Camera-type eye (tissue), 1 donor: ENCODE results near the gene NAT14. TPM values are rescaled to one million over a fixed set of nuclear protein-coding genes. Genes with fewer than 3 reads are reported as not detected.

Experiments used
- total RNA-seq: library from RNA; depleted of rRNA; stranded (reverse); fragments of >200 nt; gene quantifications from one replicate; pipeline ENCODE4 v1.2.3, GENCODE V29; 2014

NAT14 gene, protein sequence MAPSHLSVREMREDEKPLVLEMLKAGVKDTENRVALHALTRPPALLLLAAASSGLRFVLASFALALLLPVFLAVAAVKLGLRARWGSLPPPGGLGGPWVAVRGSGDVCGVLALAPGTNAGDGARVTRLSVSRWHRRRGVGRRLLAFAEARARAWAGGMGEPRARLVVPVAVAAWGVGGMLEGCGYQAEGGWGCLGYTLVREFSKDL
- total RNA-seq, result 13.0 TPM

DNA sequence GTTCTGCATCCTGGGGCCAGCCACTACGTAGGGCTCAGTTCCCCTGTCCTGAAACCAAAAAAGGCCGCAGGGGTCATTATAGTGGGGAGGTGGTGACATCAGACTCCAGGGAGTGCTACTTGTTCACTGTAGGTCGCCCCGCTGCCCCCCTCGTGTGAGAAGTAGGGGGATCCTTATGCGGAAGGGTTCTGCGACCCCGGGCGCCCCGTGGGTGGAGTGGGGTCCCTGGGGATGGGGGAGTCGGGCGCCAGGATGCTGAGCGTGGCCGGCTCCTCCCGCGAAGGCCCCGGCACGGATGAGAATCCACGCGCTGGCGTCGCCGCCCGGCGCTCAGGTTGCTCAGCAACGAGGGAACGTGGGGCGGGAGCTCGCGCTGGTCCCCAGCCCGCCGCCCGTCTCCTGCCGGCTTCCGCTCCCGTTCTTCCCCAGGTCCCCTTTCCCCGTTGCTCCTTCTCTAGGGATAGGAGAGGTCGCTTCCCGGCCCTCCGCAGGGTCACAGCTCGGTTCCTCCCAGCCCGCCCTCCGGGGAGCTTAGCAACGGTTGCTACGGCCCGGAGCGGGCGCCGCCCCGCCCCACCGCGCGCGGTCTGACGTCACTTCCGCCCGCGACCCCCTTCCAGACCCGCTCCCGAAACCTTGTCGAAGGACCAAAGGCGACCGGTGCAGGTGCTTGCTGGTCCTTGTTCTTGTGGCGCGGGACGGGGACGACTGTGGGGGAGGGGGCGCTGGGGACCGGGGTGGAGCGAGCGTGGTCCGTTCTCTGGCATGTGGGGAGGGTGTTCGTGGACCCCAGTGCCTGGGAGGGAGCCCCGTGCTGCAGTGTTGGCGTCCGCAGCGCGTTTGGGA, at the start of gene NAT14:
TSS of gene NAT14 (plus strand) at position 596 of the 846 bp plus-strand sequence. CDS start 521 bp downstream, outside the sequence.

GRCh38 chr19:55443045-55443823, 41.8 kb upstream of the NAT14 start, which contains the start of gene SHISA7:
Gene SHISA7, minus strand, starts transcription at chr19:55443300. Its CDS starts 437 bp downstream, at chr19:55442863.

DNA sequence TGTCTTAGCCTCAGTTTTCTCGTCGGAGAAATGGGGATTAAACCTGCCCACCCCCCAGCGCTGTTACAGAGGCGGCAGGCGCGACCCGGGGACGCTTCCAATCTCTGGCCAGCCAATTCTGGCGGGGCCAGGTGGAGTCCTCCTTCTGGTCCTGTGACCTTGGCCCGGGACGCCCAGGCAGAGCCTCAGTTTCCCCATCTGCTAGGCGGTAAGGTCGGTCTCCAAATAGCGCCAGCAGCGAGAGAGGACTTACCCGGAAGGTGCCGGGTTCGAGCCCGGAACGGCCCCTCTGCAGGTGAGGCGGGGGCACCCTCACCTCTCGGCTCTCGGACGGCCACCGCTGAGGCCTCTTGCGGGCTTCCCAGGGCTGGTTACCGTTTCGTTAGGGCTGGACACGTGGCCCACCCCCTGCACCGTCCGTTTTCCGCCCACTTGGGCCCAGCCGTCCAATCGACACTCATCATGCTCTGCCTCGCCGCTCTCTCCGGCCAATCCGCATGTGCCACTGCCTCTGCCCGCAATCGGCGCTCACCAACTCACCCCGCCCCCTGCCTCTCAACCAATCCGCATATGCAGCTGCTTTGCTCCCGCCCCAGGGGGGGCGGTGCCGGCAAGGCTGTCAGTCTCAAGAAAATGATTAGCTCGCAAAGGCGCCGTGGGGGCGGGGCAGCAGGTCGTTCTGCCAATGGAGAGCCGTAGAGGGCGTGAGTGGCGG, 23.6 kb upstream of the NAT14 start, which contains the start of gene ISOC2:
TSS of gene ISOC2 (minus strand) at position 384 of the 715 bp plus-strand sequence. CDS start 5,156 bp downstream, outside the sequence.

DNA sequence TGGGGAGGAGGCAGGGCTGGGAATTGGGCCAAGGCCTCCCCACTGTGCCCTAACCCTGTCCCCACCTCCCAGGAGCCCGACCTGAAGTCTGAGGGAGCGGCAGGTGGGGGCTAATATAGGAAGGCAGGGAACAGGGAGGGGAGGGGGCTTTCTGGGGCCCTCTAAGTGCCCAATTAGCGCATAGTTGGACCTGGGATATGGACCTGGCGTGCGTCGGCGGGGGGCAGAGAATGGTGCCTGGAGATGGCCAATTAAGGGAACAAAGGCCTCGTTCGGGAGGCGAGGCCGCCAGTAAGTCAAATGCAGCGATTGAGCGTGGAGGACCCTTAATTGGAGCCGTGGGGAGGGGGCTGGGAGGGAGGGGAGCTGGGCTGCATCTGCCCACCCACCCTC, 20.3 kb upstream of the NAT14 start, which contains the start of gene C19orf85:
TSS of gene C19orf85 (minus strand) at position 90 of the 393 bp plus-strand sequence. CDS start 197 bp downstream, outside the sequence.

GRCh38 chr19:55476100-55476775, 8.8 kb upstream of the NAT14 start, which contains the start of gene ZNF628:
Gene ZNF628, plus strand, starts transcription at chr19:55476617. Its CDS starts 3,294 bp downstream, at chr19:55479911.

DNA sequence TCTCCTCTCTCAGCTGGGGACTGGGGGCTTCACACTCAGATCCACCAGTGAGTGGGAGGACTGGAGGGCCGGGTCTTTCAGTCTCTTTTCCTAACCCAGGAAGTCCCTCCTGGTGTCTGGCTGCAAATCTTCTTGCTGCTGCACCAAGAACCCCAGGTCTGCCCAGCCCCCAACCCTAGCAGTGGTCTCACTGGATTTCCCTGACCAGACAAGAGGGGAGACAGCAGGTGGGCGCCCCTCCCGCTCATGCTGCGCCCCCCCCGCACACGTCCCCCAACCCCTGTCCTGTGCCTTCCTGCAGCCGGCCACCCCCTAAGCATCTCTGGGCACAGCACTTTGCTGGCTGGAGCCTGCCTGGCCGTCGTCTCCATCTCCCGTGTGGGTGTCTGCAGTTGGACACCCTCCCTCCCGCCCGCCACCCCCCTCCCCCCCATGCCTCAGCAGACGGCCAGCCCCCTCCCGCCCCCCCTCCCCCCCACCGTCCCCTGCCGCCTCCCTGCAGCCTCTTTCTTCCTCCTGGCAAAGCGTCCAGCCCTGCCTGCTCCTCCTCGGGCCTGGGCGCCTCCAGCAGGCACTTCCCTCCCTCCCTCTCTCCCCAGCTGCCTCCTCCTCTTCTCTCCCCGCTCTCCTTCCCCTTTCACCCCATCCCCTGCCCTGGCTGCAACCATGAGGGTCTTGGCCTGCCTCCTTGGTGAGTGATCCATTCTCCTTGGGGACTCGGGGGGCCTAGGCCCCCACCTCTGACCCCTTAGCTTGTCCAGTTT, 3.1 kb downstream of the NAT14 start, which contains the start of gene SSC5D:
TSS of gene SSC5D (plus strand) at position 513 of the 764 bp plus-strand sequence. CDS start at position 667, 154 bp downstream.

Other genes with a start within 250 kb of the NAT14 start
- gene PPP6R1, start 226.2 kb upstream of the NAT14 start, total RNA-seq, result 30.6 TPM
- gene HSPBP1, start 205.1 kb upstream of the NAT14 start, total RNA-seq, result 31.0 TPM
- gene BRSK1, start 201.2 kb upstream of the NAT14 start, total RNA-seq, result 32.5 TPM
- 1.1 TPM for gene TMEM150B, start 159.8 kb upstream of the NAT14 start, total RNA-seq
- 40.3 TPM for gene KMT5C, start 145.3 kb upstream of the NAT14 start, total RNA-seq
- 0.60 TPM for gene COX6B2, start 130.5 kb upstream of the NAT14 start, total RNA-seq
- gene GARIN5B, start 121.9 kb upstream of the NAT14 start, total RNA-seq, result not detected
- gene IL11, start 114.7 kb upstream of the NAT14 start, total RNA-seq, result 1.1 TPM
- not detected for gene TMEM190, start 108.4 kb upstream of the NAT14 start, total RNA-seq
- 0.99 TPM for gene TMEM238, start 100.9 kb upstream of the NAT14 start, total RNA-seq
- 472 TPM for gene RPL28, start 99.3 kb upstream of the NAT14 start, total RNA-seq
- gene UBE2S, start 77.4 kb upstream of the NAT14 start, total RNA-seq, result 21.2 TPM
- gene SHISA7, start 41.9 kb upstream of the NAT14 start, total RNA-seq, result 1.5 TPM
- 22.9 TPM for gene ISOC2, start 23.5 kb upstream of the NAT14 start, total RNA-seq
- gene C19orf85, start 20.4 kb upstream of the NAT14 start, total RNA-seq, result not detected
- 2.3 TPM for gene ZNF628, start 8.6 kb upstream of the NAT14 start, total RNA-seq
- gene SSC5D, start 3.2 kb downstream of the NAT14 start, total RNA-seq, result 20.5 TPM
- gene SBK2, start 51.9 kb downstream of the NAT14 start, total RNA-seq, result 0.99 TPM
- gene SBK3, start 60.4 kb downstream of the NAT14 start, total RNA-seq, result not detected
- gene ZNF579, start 95.7 kb downstream of the NAT14 start, total RNA-seq, result 3.6 TPM
- gene FIZ1, start 114.3 kb downstream of the NAT14 start, total RNA-seq, result 8.7 TPM
- 10.4 TPM for gene ZNF524, start 115.1 kb downstream of the NAT14 start, total RNA-seq
- gene ZNF865, start 120.5 kb downstream of the NAT14 start, total RNA-seq, result 5.4 TPM
- 9.3 TPM for gene ZNF784, start 139.4 kb downstream of the NAT14 start, total RNA-seq
- 10.8 TPM for gene ZNF580, start 155.8 kb downstream of the NAT14 start, total RNA-seq
- 9.7 TPM for gene ZNF581, start 158.5 kb downstream of the NAT14 start, total RNA-seq
- 10.9 TPM for gene CCDC106, start 163.0 kb downstream of the NAT14 start, total RNA-seq
- gene U2AF2, start 169.8 kb downstream of the NAT14 start, total RNA-seq, result 105 TPM
- gene EPN1, start 190.0 kb downstream of the NAT14 start, total RNA-seq, result 72.5 TPM